Mesothelial cell of epicardium (in vitro differentiated cells): Measurements from ENCODE around the gene VPS39. TPM values are rescaled to one million over a fixed set of nuclear protein-coding genes. Genes with fewer than 3 reads are reported as not detected.

Experiments
- DNase-seq, 2 experiments: peaks; one replicate each; pipeline ENCODE4 v3.0.0; 2021; ENCODE audit warnings: low spot score in 2 of 2; ENCODE audit not compliant: unreplicated experiment in 2 of 2
- H3K27ac Mint-ChIP-seq: 2 replicates; pipeline ENCODE4 v1.8.0; 2021; ENCODE audit warnings: mixed read lengths
- H3K27me3 Mint-ChIP-seq: 2 replicates; pipeline ENCODE4 v1.8.0; 2021; ENCODE audit warnings: low read depth, mixed read lengths
- H3K36me3 Mint-ChIP-seq: 2 replicates; pipeline ENCODE4 v1.8.0; 2021; ENCODE audit warnings: mixed read lengths
- H3K4me1 Mint-ChIP-seq: 2 replicates; pipeline ENCODE4 v1.8.0; 2021; ENCODE audit warnings: mixed read lengths
- H3K4me3 Mint-ChIP-seq: 2 replicates; pipeline ENCODE4 v1.8.0; 2021; ENCODE audit warnings: mild to moderate bottlenecking, moderate library complexity, mixed read lengths
- H3K9me3 Mint-ChIP-seq: 2 replicates; pipeline ENCODE4 v1.8.0; 2021; ENCODE audit warnings: mixed read lengths
- CTCF ChIP-seq: fragments of 200-600 bp; sonication (generic); IDR thresholded peaks from one replicate; pipeline ENCODE4 v1.5.0; 2021; ENCODE audit warnings: antibody characterized with exemption; ENCODE audit not compliant: unreplicated experiment
- total RNA-seq: library from RNA; stranded (reverse); gene quantifications from 3 replicates; pipeline ENCODE4 v1.2.1, GENCODE V29; 2021

The VPS39 gene
- total RNA-seq, 1 donor from 2014 or later, result 86.2 TPM

DNA sequence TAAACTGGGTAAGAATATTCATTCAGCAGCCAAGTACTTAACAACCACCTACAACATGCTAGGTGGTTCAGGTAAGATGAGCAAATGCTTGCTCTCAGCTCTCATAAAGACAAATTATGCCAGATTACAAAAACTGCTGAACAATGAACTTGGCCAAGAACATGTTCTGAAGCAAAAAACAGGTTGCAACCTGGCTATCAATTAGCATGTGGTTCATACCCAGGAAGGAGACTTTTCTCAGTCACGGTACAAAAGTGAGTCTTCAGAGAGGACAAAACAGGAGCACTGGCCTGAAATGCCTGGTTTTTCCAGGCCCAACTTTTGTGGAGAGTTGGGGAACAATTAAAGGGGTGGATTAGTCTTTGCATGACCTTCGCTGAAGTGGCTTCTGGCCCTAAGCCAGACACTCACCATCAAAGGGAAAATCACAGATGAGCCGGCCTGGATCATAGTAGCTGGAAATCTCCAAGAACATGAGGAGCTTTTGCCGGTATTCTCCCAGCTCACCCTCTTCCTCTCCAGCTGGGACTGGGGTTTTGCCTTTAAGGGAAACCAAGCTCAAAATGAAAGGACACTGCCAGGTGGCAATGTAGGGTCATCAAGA lies 44.1 kb downstream of the VPS39 start:
- peak in 1 of 2 experiments; percentile 13 for DNase-seq
- Mint-ChIP-seq H3K27me3 (no peaks in the 10 kb centered on the region), H3K36me3 (peaks cover 48% of the 10 kb centered on the region), H3K4me1 (peaks cover 6% of the 10 kb centered on the region), H3K4me3 (no peak overlapping the region), H3K27ac (peak overlapping the region; percentile 56), H3K9me3 (no peaks in the 10 kb centered on the region)
- no peak for TF ChIP-seq CTCF

DNA sequence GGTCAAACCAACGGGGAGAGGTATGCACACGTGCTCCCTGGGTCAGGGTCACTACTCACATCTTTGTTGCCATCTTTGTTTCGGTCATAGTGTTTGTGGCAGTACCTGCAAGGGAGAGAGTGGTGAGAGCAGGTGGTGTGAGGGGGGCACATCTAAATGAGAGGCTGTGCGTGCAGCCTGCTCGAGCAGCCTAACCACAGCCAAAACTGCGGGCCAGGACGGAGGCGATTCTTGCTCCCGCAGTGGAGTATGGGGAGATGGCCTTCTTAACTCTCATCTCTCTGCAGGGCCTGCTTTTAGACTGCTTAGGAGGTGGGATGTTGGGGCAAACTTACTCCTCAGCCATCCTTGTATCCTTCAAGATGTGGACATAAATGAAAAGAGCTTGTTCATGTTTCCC lies 44.8 kb downstream of the VPS39 start:
- TF ChIP-seq CTCF, result no peak
- no peak overlapping the region for H3K4me3 Mint-ChIP-seq
- no peaks in the 10 kb centered on the region for H3K9me3 Mint-ChIP-seq
- H3K27ac Mint-ChIP-seq, result no peak overlapping the region
- DNase-seq, result peak in 1 of 2 experiments; percentile 17
- peaks cover 6% of the 10 kb centered on the region for H3K4me1 Mint-ChIP-seq
- peaks cover 52% of the 10 kb centered on the region for H3K36me3 Mint-ChIP-seq
- H3K27me3 Mint-ChIP-seq, result no peaks in the 10 kb centered on the region

- H3K27ac Mint-ChIP-seq, result no peak overlapping the region
- no peaks in the 10 kb centered on the region for H3K27me3 Mint-ChIP-seq
- H3K36me3 Mint-ChIP-seq, result peaks cover 35% of the 10 kb centered on the region
- no peaks in the 10 kb centered on the region for H3K9me3 Mint-ChIP-seq
- H3K4me3 Mint-ChIP-seq, result no peak overlapping the region
- peaks cover 18% of the 10 kb centered on the region for H3K4me1 Mint-ChIP-seq
- TF ChIP-seq CTCF, result no peak
- DNase-seq, result no peak
These were observed 48.0 kb downstream of the VPS39 start for GRCh38 chr15:42160136-42160535.

- H3K27ac Mint-ChIP-seq, result no peak overlapping the region
These were observed 48.6 kb downstream of the VPS39 start for GRCh38 chr15:42159381-42160015.

DNA sequence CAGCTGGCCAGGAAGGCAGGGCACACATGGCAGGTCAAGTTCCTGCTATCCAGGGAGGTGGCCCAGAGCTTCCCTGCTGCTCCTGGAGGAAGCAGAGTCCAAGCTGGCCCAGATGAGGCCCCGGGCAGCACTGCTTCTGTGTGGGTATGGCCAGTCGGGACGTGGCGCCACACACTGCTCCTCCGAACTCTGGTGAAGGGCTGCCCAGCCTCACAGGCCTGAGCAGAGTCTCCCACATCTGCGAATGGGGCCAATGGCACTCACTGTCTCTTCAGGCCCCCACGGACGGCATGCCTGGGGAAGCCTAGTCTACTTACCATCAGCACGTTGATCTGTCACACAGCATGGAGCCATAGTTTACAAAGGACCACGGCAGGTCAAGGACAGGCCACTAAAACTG lies 49.2 kb downstream of the VPS39 start:
- TF ChIP-seq CTCF, result no peak
- H3K36me3 Mint-ChIP-seq, result peaks cover 28% of the 10 kb centered on the region
- DNase-seq, result no peak
- H3K4me3 Mint-ChIP-seq, result no peak overlapping the region
- H3K9me3 Mint-ChIP-seq, result no peaks in the 10 kb centered on the region
- no peak overlapping the region for H3K27ac Mint-ChIP-seq
- peaks cover 17% of the 10 kb centered on the region for H3K4me1 Mint-ChIP-seq
- no peaks in the 10 kb centered on the region for H3K27me3 Mint-ChIP-seq

More at GRCh38 chr15:42159381-42160015, 48.6 kb downstream of the VPS39 start:
- Mint-ChIP-seq H3K4me3 (no peak overlapping the region), H3K27me3 (no peaks in the 10 kb centered on the region), H3K36me3 (peaks cover 30% of the 10 kb centered on the region), H3K4me1 (peaks cover 20% of the 10 kb centered on the region), H3K9me3 (no peaks in the 10 kb centered on the region)
- DNase-seq, result no peak
- TF ChIP-seq CTCF, result no peak
